Activated gamma-delta T cell treated with Interleukin-2 at 50 U/mL for 16 hours (primary cell): ENCODE measurements around the gene LGR4.
"Not testable (repeated sequence)": the region's sequence is repeated elsewhere in the genome, so short reads cannot be mapped to it uniquely, and the experiment has no call there.

Experiments
- DNase-seq: peaks from one replicate; pipeline ENCODE4 v3.0.0-alpha.2; 2020

LGR4 gene

GRCh38 chr11:27331981-27332380 lies 140.6 kb downstream of the LGR4 start:
- DNase-seq = no peak

- DNase-seq = no peak
Observed at GRCh38 chr11:27330633-27331270, 141.8 kb downstream of the LGR4 start.

- no peak for DNase-seq
Observed at GRCh38 chr11:27329867-27330632, 142.5 kb downstream of the LGR4 start.

- no peak for DNase-seq
Observed at GRCh38 chr11:27328614-27329013, 144.0 kb downstream of the LGR4 start.

GRCh38 chr11:27327064-27327463 lies 145.5 kb downstream of the LGR4 start:
- DNase-seq = not testable (repeated sequence)

- DNase-seq = not testable (repeated sequence)
Observed at GRCh38 chr11:27322196-27322595, 150.4 kb downstream of the LGR4 start.

GRCh38 chr11:27321340-27321739 lies 151.2 kb downstream of the LGR4 start:
- not testable (repeated sequence) for DNase-seq

- DNase-seq = no peak
Observed at GRCh38 chr11:27319072-27319471, 153.5 kb downstream of the LGR4 start.

- no peak for DNase-seq
Observed at GRCh38 chr11:27317751-27318150, 154.8 kb downstream of the LGR4 start.
